NCI-H1694 treated with DMSO at 0.1 percent for 48 hours (cell line): Measurements from ENCODE around the gene UNK.

Source experiments
- DNase-seq: peaks from one replicate; lab custom pipeline; 2025; lab: John Stamatoyannopoulos, UW

The UNK gene

DNA sequence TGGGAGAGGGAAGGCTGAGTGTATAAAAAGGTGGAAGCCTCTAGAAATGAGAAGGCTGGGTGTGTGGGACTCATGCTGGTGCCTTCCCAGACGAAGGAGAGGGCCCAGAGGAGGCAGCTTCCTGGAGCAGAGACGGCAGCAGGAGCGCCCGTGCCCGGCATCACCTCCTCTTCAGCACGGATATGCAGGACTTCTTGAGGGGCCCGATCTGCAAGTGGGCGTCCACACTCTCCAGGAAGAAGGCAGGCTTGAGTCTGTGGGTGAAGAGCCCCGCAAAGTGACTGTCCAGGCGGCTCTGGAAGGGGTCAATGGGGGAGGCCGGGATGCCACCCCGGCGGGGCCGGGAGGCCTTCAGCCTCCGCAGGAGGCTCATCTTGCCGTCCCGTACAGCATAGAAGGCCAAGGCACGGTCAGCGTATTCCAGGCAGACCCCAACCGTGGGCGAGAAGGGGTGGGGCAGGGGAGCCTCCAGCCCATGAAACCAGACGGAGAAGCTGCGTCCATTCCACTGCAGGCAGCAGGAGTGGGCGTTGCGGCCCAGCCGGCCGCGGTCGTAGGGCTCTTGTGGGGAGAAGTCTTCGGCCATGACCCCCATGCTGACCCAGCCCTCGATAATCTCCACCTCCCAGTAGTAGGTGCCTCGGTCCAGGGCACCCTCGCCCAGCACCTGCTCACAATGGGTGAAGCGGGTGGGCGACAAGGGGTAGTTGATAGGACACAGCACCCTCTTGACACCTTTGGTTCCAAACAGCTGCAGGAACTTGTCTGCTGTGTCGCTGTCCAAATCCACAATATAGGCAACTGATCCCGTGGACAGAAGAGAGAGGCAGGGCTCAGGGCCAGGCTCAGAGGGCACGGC is 89.9 kb downstream of the UNK start:
- no peak for DNase-seq
